RPMI7951 (cell line): ENCODE results near the gene PNPT1. TPM values are rescaled to one million over a fixed set of nuclear protein-coding genes. Genes with fewer than 3 reads are reported as not detected.
"Not testable (repeated sequence)": the region's sequence is repeated elsewhere in the genome, so short reads cannot be mapped to it uniquely, and the experiment has no call there.

ENCODE experiments used
- DNase-seq: peaks from one replicate; pipeline ENCODE4 v3.0.0-alpha.2; 2012; ENCODE audit warnings: low read depth
- total RNA-seq: library from RNA; depleted of rRNA; stranded (reverse); fragments of >200 nt; shearing (Covaris generic); gene quantifications from 2 replicates; pipeline ENCODE4 v1.2.3, GENCODE V29; 2014; rRNA removed

The PNPT1 gene
- total RNA-seq, 1 experiment from 2014 or later: 44.6 TPM

DNA sequence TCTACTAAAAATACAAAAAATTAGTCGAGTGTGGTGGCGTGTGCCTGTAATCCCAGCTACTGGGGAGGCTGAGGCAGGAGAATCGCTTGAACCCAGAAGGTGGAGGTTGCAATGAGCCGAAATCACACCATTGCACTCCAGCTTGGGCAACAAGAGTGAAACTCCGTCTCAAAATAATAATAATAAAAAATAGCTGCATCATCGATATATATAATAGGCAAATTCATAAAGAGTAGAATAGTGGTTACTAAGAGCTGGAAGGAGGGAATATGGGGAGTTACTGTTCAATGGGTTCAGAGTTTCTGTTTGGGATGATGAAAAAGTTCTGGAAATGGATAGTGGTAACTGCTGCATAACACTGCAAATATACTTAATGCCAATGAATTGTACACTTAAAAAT lies 96.8 kb downstream of the PNPT1 start:
- DNase-seq: not testable (repeated sequence)

- no peak for DNase-seq
Observed at GRCh38 chr2:55595536-55595935, 98.1 kb downstream of the PNPT1 start.

- no peak for DNase-seq
Observed at GRCh38 chr2:55592130-55592529, 101.5 kb downstream of the PNPT1 start.

- DNase-seq: peak; percentile 89
Observed at GRCh38 chr2:55590810-55591440, 102.7 kb downstream of the PNPT1 start.

GRCh38 chr2:55585451-55586080 lies 108.1 kb downstream of the PNPT1 start:
- DNase-seq: peak; percentile 74

Other genes with a start within 250 kb of the PNPT1 start
- gene CFAP36, start 174.1 kb downstream of the PNPT1 start, total RNA-seq: 34.6 and 36.9 TPM in 2 replicates
- 45.6 and 53.2 TPM in 2 replicates for gene PPP4R3B, start 76.2 kb downstream of the PNPT1 start, total RNA-seq
- 3.7 and 5.7 TPM in 2 replicates for gene EFEMP1, start 229.9 kb upstream of the PNPT1 start, total RNA-seq